GM13977 (cell line): ENCODE measurements around the gene ZBTB5.

Experiments
- DNase-seq: peaks from one replicate; pipeline ENCODE4 v3.0.0; 2012; ENCODE audit warnings: low spot score
- in situ Hi-C: fragments of 300-500 bp; cut with MboI; formaldehyde crosslinking; loops from one replicate; pipeline ENCODE4 v1.12.0; 2022; ENCODE audit warnings: low sequenced_read_pairs, low pct_unique_long_range_greater_than_20kb, mixed read lengths, inconsistent platforms; ENCODE audit not compliant: unreplicated experiment
- TF ChIP-seq, protein P1 (sequence below): IDR thresholded peaks from 2 replicates; pipeline ENCODE4 v1.5.1; 2012; ENCODE audit warnings: mild to moderate bottlenecking, control low read depth; ENCODE audit not compliant: insufficient read depth; ENCODE audit errors: extremely low read depth, missing control alignments

Gene ZBTB5

GRCh38 chr9:37451628-37452027, 13.6 kb downstream of the ZBTB5 start:
- TF ChIP-seq, protein P1, sequence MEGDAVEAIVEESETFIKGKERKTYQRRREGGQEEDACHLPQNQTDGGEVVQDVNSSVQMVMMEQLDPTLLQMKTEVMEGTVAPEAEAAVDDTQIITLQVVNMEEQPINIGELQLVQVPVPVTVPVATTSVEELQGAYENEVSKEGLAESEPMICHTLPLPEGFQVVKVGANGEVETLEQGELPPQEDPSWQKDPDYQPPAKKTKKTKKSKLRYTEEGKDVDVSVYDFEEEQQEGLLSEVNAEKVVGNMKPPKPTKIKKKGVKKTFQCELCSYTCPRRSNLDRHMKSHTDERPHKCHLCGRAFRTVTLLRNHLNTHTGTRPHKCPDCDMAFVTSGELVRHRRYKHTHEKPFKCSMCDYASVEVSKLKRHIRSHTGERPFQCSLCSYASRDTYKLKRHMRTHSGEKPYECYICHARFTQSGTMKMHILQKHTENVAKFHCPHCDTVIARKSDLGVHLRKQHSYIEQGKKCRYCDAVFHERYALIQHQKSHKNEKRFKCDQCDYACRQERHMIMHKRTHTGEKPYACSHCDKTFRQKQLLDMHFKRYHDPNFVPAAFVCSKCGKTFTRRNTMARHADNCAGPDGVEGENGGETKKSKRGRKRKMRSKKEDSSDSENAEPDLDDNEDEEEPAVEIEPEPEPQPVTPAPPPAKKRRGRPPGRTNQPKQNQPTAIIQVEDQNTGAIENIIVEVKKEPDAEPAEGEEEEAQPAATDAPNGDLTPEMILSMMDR, result no peak
- in situ Hi-C loops, result no loop called here
- no peak for DNase-seq

DNA sequence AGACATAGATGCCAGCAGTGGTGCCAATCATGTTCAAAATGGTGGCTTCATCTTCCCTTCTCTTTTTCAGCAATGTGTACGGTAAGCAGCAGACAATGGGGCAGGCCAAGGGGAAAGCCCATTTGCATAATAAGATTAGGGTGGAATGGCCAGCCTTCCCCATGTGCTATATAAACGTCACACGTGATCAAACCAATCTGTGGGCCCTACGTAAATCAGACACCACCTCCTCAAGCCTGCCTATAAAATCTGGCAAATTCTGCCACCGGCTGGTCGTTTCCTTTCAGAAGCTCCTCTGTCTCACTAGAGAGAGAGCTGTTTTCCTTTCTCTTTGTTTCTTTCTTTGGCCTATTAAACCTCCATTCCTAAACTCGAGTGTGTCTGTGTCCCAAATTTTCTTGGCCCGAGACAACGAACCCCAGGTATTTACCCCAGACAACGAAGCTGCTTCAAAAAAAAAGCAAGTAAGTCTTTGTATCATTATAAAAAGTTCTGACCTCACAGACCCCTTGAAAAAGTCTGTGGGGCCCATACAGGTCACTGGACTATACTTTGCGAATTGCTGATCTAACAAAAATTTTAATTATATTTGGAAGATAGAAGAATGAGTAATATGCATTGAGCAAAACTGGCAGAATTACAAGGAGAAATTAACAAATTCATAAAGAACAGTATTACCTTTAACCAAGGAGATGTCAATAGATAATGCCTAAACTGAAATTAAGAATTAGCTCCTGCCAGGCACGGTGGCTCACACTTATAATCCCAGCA, 15.2 kb downstream of the ZBTB5 start:
- in situ Hi-C loops, result no loop called here
- TF ChIP-seq, protein P1, result no peak

DNA sequence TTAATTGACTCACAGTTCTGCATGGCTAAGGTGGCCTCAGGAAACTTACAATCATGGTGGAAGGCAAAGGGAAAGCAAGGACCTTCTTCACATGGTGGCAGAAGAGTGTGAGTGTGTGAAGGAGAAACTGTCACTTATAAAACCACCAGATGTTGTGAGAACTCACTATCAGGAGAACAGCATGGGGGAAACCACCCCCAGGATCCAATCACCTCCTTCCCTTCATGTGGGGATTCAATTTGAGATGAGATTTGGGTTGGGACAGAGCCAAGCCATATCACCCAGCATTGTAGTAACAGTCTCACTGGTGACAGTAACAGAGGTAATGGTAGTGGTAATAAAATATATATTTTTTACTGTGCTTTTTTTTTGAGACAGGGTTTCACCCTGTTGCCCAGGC, 18.1 kb downstream of the ZBTB5 start:
- no peak for DNase-seq
- TF ChIP-seq, protein P1, result no peak
- in situ Hi-C loops, result no loop called here

More for the DNA sequence above, 15.2 kb downstream of the ZBTB5 start:
- no peak for DNase-seq

- no peak for DNase-seq
- TF ChIP-seq, protein P1, result no peak
- in situ Hi-C loops, result no loop called here
Measured at GRCh38 chr9:37446401-37446800, 18.8 kb downstream of the ZBTB5 start.

DNA sequence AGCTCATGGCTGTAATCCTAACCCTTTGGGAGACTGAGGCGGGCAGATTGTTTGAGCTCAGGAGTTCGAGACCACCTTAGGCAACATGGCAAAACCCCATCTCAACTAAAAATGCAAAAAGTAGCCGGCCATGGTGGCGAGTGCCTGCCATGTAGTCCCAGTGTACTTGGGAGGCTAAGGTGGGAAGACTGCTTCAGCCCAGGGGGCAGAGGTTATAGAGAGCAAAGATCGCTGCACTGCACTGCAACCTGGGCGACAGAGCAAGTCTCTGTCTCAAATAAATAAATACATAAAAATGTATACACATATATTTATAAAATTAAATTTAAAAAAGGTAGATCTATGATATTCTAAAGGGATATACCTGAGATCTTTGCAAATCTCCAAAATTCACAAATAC, 19.4 kb downstream of the ZBTB5 start:
- DNase-seq, result no peak
- TF ChIP-seq, protein P1, result no peak
- in situ Hi-C loops, result no loop called here

DNA sequence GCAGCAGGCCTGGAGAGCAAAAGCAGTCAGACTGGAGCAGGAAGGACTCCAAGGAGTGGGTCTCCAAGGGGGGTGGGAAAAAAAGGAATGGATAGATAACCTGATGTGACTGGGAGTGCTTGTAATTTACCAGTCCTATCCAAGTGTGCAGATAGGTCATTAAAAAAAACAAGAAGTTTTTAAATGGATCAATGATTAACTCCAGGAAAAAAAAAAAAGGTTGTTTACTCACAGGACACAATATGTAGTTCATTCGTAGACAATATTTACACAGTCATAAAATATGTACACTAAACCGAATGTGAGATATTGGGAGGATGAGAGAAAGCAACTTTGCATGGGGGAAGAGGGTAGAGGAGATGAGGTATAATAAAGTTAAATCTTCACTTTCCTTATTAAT, 20.4 kb downstream of the ZBTB5 start:
- in situ Hi-C loops, result no loop called here
- TF ChIP-seq, protein P1, result no peak
- DNase-seq, result no peak
